HEK293 (cell line): ENCODE measurements around the gene MRTFB.

ENCODE experiments used
- CTCF ChIA-PET: fragments of 350-600 bp; formaldehyde crosslinking; extraction: SDS; loops from one replicate; lab custom pipeline; 2021; ENCODE audit warnings: antibody characterized with exemption; lab: Yijun Ruan, JAX
- POLR2A ChIA-PET: fragments of 300-600 bp; formaldehyde crosslinking; extraction: SDS; loops from one replicate; lab custom pipeline; 2020; ENCODE audit warnings: antibody characterized with exemption, inconsistent platforms; lab: Yijun Ruan, JAX
- H3K27ac ChIP-seq: fragments of 200-500 bp; sonication (Bioruptor generic); 2 replicates; pipeline ENCODE4 v1.5.1; 2014; ENCODE audit warnings: low read depth, low read length, control low read depth, inconsistent platforms; ENCODE audit errors: extremely low read depth
- H3K36me3 ChIP-seq, 2 experiments: fragments of 200-500 bp in 1 of 2; sonication (Bioruptor generic) in 1 of 2; 1 replicate in 1 of 2; 2 replicates in 1 of 2; pipeline ENCODE4 v1.5.1; 2014 to 2017; ENCODE audit warnings: inconsistent platforms in 2 of 2, low read length in 2 of 2; ENCODE audit not compliant: control insufficient read depth in 2 of 2, insufficient read depth in 1 of 2
- H3K4me1 ChIP-seq: fragments of 200-500 bp; sonication (Bioruptor generic); 2 replicates; pipeline ENCODE4 v1.5.1; 2014; ENCODE audit warnings: mild to moderate bottlenecking, low read length, inconsistent platforms; ENCODE audit not compliant: control insufficient read depth, insufficient read depth
- H3K4me3 ChIP-seq: 2 replicates; pipeline ENCODE4 v1.5.1; 2011; ENCODE audit warnings: low read depth, mild to moderate bottlenecking, control low read depth, low read length, moderate library complexity
- H3K9me3 ChIP-seq: fragments of 200-500 bp; sonication (Bioruptor generic); 2 replicates; pipeline ENCODE4 v1.5.1; 2014; ENCODE audit warnings: low read depth, low read length, inconsistent platforms; ENCODE audit not compliant: control insufficient read depth, insufficient read depth
- ATF2 ChIP-seq: fragments of 450-650 bp; formaldehyde crosslinking; IDR thresholded peaks from 2 replicates; pipeline ENCODE4 v1.5.1; 2016; ENCODE audit warnings: missing biosample characterization, missing genetic modification characterization, low read depth
- MYNN ChIP-seq: fragments of 450-650 bp; formaldehyde crosslinking; IDR thresholded peaks from 2 replicates; pipeline ENCODE4 v1.5.1; 2016; ENCODE audit warnings: missing biosample characterization, missing genetic modification characterization, borderline replicate concordance
- RBAK ChIP-seq: fragments of 450-650 bp; formaldehyde crosslinking; IDR thresholded peaks from 2 replicates; pipeline ENCODE4 v1.5.1; 2016; ENCODE audit warnings: missing biosample characterization, missing genetic modification characterization
- SCRT1 ChIP-seq: fragments of 450-650 bp; formaldehyde crosslinking; IDR thresholded peaks from 2 replicates; pipeline ENCODE4 v1.5.1; 2016; ENCODE audit warnings: missing biosample characterization, missing genetic modification characterization, borderline replicate concordance
- ZFHX2 ChIP-seq: fragments of 450-650 bp; formaldehyde crosslinking; conservative IDR thresholded peaks from 2 replicates; pipeline ENCODE4 v1.5.1; 2016; ENCODE audit warnings: missing biosample characterization, missing genetic modification characterization
- ZNF10 ChIP-seq: fragments of 450-650 bp; formaldehyde crosslinking; IDR thresholded peaks from 2 replicates; pipeline ENCODE4 v1.5.1; 2017; ENCODE audit warnings: missing biosample characterization, missing genetic modification characterization
- ZNF148 ChIP-seq: fragments of 450-650 bp; formaldehyde crosslinking; IDR thresholded peaks from 2 replicates; pipeline ENCODE4 v1.5.0; 2017; ENCODE audit warnings: missing biosample characterization, missing genetic modification characterization, borderline replicate concordance
- ZNF248 ChIP-seq: fragments of 450-650 bp; formaldehyde crosslinking; IDR thresholded peaks from 2 replicates; pipeline ENCODE4 v1.5.1; 2017; ENCODE audit warnings: missing biosample characterization, missing genetic modification characterization
- ZNF335 ChIP-seq: fragments of 450-650 bp; formaldehyde crosslinking; conservative IDR thresholded peaks from 2 replicates; pipeline ENCODE4 v1.5.1; 2016; ENCODE audit warnings: missing biosample characterization, missing genetic modification characterization
- ZNF354C ChIP-seq: fragments of 450-650 bp; formaldehyde crosslinking; IDR thresholded peaks from 2 replicates; pipeline ENCODE4 v1.5.1; 2016; ENCODE audit warnings: missing biosample characterization, missing genetic modification characterization, low read depth, borderline replicate concordance
- ZNF394 ChIP-seq: fragments of 450-650 bp; formaldehyde crosslinking; IDR thresholded peaks from 2 replicates; pipeline ENCODE4 v1.5.1; 2016; ENCODE audit warnings: missing biosample characterization, missing genetic modification characterization, mild to moderate bottlenecking, moderate library complexity, borderline replicate concordance
- ZNF423 ChIP-seq: fragments of 450-650 bp; formaldehyde crosslinking; IDR thresholded peaks from 2 replicates; pipeline ENCODE4 v1.5.1; 2016; ENCODE audit warnings: missing biosample characterization, missing genetic modification characterization
- ZNF426 ChIP-seq: fragments of 450-650 bp; formaldehyde crosslinking; IDR thresholded peaks from 2 replicates; pipeline ENCODE4 v1.5.1; 2017; ENCODE audit warnings: missing biosample characterization, missing genetic modification characterization, mild to moderate bottlenecking, inconsistent platforms, moderate library complexity
- ZNF529 ChIP-seq: fragments of 450-650 bp; formaldehyde crosslinking; IDR thresholded peaks from 2 replicates; pipeline ENCODE4 v1.5.1; 2017; ENCODE audit warnings: missing genetic modification characterization, missing biosample characterization; ENCODE audit not compliant: insufficient replicate concordance
- ZNF530 ChIP-seq: fragments of 450-650 bp; formaldehyde crosslinking; IDR thresholded peaks from 2 replicates; pipeline ENCODE4 v1.5.1; 2016; ENCODE audit warnings: low read depth, missing biosample characterization, missing genetic modification characterization
- ZNF664 ChIP-seq: fragments of 450-650 bp; formaldehyde crosslinking; IDR thresholded peaks from 2 replicates; pipeline ENCODE4 v1.5.1; 2016; ENCODE audit warnings: missing biosample characterization, missing genetic modification characterization
- ZNF768 ChIP-seq: fragments of 450-650 bp; formaldehyde crosslinking; IDR thresholded peaks from 2 replicates; pipeline ENCODE4 v1.5.1; 2018; ENCODE audit warnings: missing biosample characterization, mild to moderate bottlenecking, missing genetic modification characterization
- ZNF791 ChIP-seq: fragments of 450-650 bp; formaldehyde crosslinking; IDR thresholded peaks from 2 replicates; pipeline ENCODE4 v1.5.1; 2016; ENCODE audit warnings: missing biosample characterization, missing genetic modification characterization
- TF ChIP-seq, protein P1 (sequence below): fragments of 450-650 bp; formaldehyde crosslinking; IDR thresholded peaks from 2 replicates; pipeline ENCODE4 v1.5.1; 2016; ENCODE audit warnings: missing biosample characterization, missing genetic modification characterization
- TF ChIP-seq, protein P2 (sequence below): fragments of 450-650 bp; formaldehyde crosslinking; IDR thresholded peaks from 2 replicates; pipeline ENCODE4 v1.5.1; 2017; ENCODE audit warnings: missing biosample characterization, missing genetic modification characterization
- TF ChIP-seq, protein P3 (sequence below): fragments of 450-650 bp; formaldehyde crosslinking; IDR thresholded peaks from 2 replicates; pipeline ENCODE4 v1.5.1; 2017; ENCODE audit warnings: missing biosample characterization, missing genetic modification characterization
- TF ChIP-seq, protein P4 (sequence below): fragments of 450-650 bp; formaldehyde crosslinking; IDR thresholded peaks from 2 replicates; pipeline ENCODE4 v1.5.1; 2016; ENCODE audit warnings: missing biosample characterization, missing genetic modification characterization

MRTFB gene

GRCh38 chr16:14240219-14240843 lies 169.2 kb downstream of the MRTFB start:
- POLR2A ChIA-PET: no interaction called here
- no peaks in the 10 kb centered on the region for H3K4me1 ChIP-seq
- H3K4me3 ChIP-seq: no peak overlapping the region
- no peak overlapping the region for H3K27ac ChIP-seq
- H3K36me3 ChIP-seq: peaks cover 0 to 74% of the 10 kb centered on the region in 2 experiments; a peak in 2 of 3 replicates
- no peaks in the 10 kb centered on the region for H3K9me3 ChIP-seq
- CTCF ChIA-PET: interaction anchor here (0.6 kb wide), 1 partner anchor 1963 kb away, joined by 3 read pairs; no protein-coding TSS in a partner anchor
- TF ChIP-seq ZNF530 (tag by site-specific recombination) (no peak), RBAK (no peak), ZNF248 (tag by site-specific recombination) (no peak), ZNF768 (tag by site-specific recombination) (no peak), ATF2 (no peak)

GRCh38 chr16:14240964-14241363 lies 169.8 kb downstream of the MRTFB start:
- Histone ChIP-seq H3K36me3 (peaks cover 0 to 79% of the 10 kb centered on the region in 2 experiments; a peak in 2 of 3 replicates), H3K9me3 (no peaks in the 10 kb centered on the region), H3K27ac (no peak overlapping the region), H3K4me3 (no peak overlapping the region), H3K4me1 (no peaks in the 10 kb centered on the region)
- ChIA-PET CTCF (interaction anchor here (0.6 to 1.3 kb wide), 3 partner anchors 9 to 1963 kb away, joined by 3 to 6 read pairs (median 4); no protein-coding TSS in a partner anchor), POLR2A (no interaction called here)
- TF ChIP-seq ZNF354C (no peak), SCRT1 (no peak), ZNF426 (tag by site-specific recombination) (no peak), ZFHX2 (tag by site-specific recombination) (no peak), ZNF335 (tag by site-specific recombination) (no peak)
- TF ChIP-seq, protein P1, sequence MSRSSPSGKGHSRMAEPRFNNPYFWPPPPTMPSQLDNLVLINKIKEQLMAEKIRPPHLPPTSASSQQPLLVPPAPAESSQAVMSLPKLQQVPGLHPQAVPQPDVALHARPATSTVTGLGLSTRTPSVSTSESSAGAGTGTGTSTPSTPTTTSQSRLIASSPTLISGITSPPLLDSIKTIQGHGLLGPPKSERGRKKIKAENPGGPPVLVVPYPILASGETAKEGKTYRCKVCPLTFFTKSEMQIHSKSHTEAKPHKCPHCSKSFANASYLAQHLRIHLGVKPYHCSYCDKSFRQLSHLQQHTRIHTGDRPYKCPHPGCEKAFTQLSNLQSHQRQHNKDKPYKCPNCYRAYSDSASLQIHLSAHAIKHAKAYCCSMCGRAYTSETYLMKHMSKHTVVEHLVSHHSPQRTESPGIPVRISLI: no peak

GRCh38 chr16:14241631-14242030 lies 170.5 kb downstream of the MRTFB start:
- H3K4me3 ChIP-seq: no peak overlapping the region
- H3K36me3 ChIP-seq: peaks cover 0 to 84% of the 10 kb centered on the region in 2 experiments; a peak in 2 of 3 replicates
- H3K9me3 ChIP-seq: no peaks in the 10 kb centered on the region
- ChIA-PET CTCF (interaction anchor here (0.9 to 1.3 kb wide), 2 partner anchors 8 to 275 kb away, joined by 4 to 6 read pairs; no protein-coding TSS in a partner anchor), POLR2A (no interaction called here)
- H3K27ac ChIP-seq: no peak overlapping the region
- no peaks in the 10 kb centered on the region for H3K4me1 ChIP-seq
- TF ChIP-seq ZNF394 (tag by site-specific recombination) (no peak), ZNF10 (tag by site-specific recombination) (no peak), MYNN (tag by site-specific recombination) (no peak), ZNF664 (no peak), ZNF148 (tag by site-specific recombination) (no peak), ZNF423 (tag by site-specific recombination) (no peak), ZNF529 (tag by site-specific recombination) (no peak), ZNF335 (tag by site-specific recombination) (no peak), ZNF791 (tag by site-specific recombination) (no peak)
- TF ChIP-seq, protein P2, sequence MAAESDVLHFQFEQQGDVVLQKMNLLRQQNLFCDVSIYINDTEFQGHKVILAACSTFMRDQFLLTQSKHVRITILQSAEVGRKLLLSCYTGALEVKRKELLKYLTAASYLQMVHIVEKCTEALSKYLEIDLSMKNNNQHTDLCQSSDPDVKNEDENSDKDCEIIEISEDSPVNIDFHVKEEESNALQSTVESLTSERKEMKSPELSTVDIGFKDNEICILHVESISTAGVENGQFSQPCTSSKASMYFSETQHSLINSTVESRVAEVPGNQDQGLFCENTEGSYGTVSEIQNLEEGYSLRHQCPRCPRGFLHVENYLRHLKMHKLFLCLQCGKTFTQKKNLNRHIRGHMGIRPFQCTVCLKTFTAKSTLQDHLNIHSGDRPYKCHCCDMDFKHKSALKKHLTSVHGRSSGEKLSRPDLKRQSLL (tag by site-specific recombination): no peak
- TF ChIP-seq, protein P3, sequence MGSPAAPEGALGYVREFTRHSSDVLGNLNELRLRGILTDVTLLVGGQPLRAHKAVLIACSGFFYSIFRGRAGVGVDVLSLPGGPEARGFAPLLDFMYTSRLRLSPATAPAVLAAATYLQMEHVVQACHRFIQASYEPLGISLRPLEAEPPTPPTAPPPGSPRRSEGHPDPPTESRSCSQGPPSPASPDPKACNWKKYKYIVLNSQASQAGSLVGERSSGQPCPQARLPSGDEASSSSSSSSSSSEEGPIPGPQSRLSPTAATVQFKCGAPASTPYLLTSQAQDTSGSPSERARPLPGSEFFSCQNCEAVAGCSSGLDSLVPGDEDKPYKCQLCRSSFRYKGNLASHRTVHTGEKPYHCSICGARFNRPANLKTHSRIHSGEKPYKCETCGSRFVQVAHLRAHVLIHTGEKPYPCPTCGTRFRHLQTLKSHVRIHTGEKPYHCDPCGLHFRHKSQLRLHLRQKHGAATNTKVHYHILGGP (tag by site-specific recombination): no peak
- TF ChIP-seq, protein P4, sequence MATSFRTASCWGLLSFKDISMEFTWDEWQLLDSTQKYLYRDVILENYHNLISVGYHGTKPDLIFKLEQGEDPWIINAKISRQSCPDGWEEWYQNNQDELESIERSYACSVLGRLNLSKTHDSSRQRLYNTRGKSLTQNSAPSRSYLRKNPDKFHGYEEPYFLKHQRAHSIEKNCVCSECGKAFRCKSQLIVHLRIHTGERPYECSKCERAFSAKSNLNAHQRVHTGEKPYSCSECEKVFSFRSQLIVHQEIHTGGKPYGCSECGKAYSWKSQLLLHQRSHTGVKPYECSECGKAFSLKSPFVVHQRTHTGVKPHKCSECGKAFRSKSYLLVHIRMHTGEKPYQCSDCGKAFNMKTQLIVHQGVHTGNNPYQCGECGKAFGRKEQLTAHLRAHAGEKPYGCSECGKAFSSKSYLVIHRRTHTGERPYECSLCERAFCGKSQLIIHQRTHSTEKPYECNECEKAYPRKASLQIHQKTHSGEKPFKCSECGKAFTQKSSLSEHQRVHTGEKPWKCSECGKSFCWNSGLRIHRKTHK (tag by site-specific recombination): no peak
